Measurements from ENCODE around the gene GOLGA6L9.
"Not testable (repeated sequence)": the region's sequence is repeated elsewhere in the genome, so short reads cannot be mapped to it uniquely, and the experiment has no call there.

- TF ChIP-seq, protein P1, sequence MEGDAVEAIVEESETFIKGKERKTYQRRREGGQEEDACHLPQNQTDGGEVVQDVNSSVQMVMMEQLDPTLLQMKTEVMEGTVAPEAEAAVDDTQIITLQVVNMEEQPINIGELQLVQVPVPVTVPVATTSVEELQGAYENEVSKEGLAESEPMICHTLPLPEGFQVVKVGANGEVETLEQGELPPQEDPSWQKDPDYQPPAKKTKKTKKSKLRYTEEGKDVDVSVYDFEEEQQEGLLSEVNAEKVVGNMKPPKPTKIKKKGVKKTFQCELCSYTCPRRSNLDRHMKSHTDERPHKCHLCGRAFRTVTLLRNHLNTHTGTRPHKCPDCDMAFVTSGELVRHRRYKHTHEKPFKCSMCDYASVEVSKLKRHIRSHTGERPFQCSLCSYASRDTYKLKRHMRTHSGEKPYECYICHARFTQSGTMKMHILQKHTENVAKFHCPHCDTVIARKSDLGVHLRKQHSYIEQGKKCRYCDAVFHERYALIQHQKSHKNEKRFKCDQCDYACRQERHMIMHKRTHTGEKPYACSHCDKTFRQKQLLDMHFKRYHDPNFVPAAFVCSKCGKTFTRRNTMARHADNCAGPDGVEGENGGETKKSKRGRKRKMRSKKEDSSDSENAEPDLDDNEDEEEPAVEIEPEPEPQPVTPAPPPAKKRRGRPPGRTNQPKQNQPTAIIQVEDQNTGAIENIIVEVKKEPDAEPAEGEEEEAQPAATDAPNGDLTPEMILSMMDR (IDR thresholded peaks at IDR 0.05; ENCODE audit: low read length): not testable (repeated sequence)
- not testable (repeated sequence) for TF ChIP-seq EZH2phosphoT487 (IDR thresholded peaks at IDR 0.05; ENCODE audit: low read length); EZH2 (optimal IDR thresholded peaks at IDR 0.05; ENCODE audit: low read depth, low read length)
These were observed 8.7 kb upstream of the GOLGA6L9 start for GRCh38 chr15:82420966-82421365.

Measured in MM.1S (cell line).